Mesodermal cell (in vitro differentiated cells): ENCODE measurements around the gene KCNK6.

Experiments
- H3K27ac ChIP-seq: 2 replicates; pipeline ENCODE4 v1.7.0; 2013; ENCODE audit warnings: mild to moderate bottlenecking, low read depth, low read length, moderate library complexity; ENCODE audit not compliant: severe bottlenecking
- H3K36me3 ChIP-seq: 2 replicates; pipeline ENCODE4 v1.7.1; 2013; ENCODE audit warnings: mild to moderate bottlenecking, low read length, moderate library complexity; ENCODE audit not compliant: control insufficient read depth, insufficient read depth
- H3K4me1 ChIP-seq: one replicate; pipeline ENCODE4 v1.7.1; 2013; ENCODE audit warnings: mild to moderate bottlenecking, low read length; ENCODE audit not compliant: insufficient read depth, control insufficient read depth, poor library complexity, severe bottlenecking
- H3K4me3 ChIP-seq: 2 replicates; pipeline ENCODE4 v1.7.0; 2013; ENCODE audit warnings: low read length, control low read depth, mild to moderate bottlenecking; ENCODE audit not compliant: insufficient read depth, poor library complexity, severe bottlenecking; ENCODE audit errors: extremely low read depth
- H3K9me3 ChIP-seq: 2 replicates; pipeline ENCODE4 v1.7.1; 2013; ENCODE audit warnings: mild to moderate bottlenecking, low read length, moderate library complexity; ENCODE audit not compliant: control insufficient read depth
- WGBS, 2 experiments: methylation state at CpG; one replicate each; pipeline ENCODE4 v1.1.5; 2013; ENCODE audit warnings: missing lambda C conversion rate in 2 of 2; ENCODE audit not compliant: insufficient coverage in 2 of 2; 5-methylcytosine and 5-hydroxymethylcytosine counted together

KCNK6 gene

GRCh38 chr19:38309615-38310278 is 9.9 kb upstream of the KCNK6 start:
- Histone ChIP-seq H3K4me1 (no peaks in the 10 kb centered on the region), H3K36me3 (peaks cover 33% of the 10 kb centered on the region), H3K4me3 (no peak overlapping the region), H3K27ac (no peak overlapping the region), H3K9me3 (no peaks in the 10 kb centered on the region)
- 87 to 100% methylated on average over 2 to 3 of the region's 3 CpGs for WGBS, 2 experiments

GRCh38 chr19:38310279-38310670 is 9.4 kb upstream of the KCNK6 start:
- no peaks in the 10 kb centered on the region for H3K4me1 ChIP-seq
- 100% methylated on average over 2 of the region's 2 CpGs for WGBS, 2 experiments
- H3K9me3 ChIP-seq: no peaks in the 10 kb centered on the region
- no peak overlapping the region for H3K4me3 ChIP-seq
- no peak overlapping the region for H3K27ac ChIP-seq
- H3K36me3 ChIP-seq: peaks cover 32% of the 10 kb centered on the region

GRCh38 chr19:38310986-38311385 is 8.7 kb upstream of the KCNK6 start:
- H3K36me3 ChIP-seq: peaks cover 28% of the 10 kb centered on the region
- no peaks in the 10 kb centered on the region for H3K9me3 ChIP-seq
- no peak overlapping the region for H3K4me3 ChIP-seq
- no peaks in the 10 kb centered on the region for H3K4me1 ChIP-seq
- H3K27ac ChIP-seq: no peak overlapping the region
- 96% methylated on average over 4 of the region's 6 CpGs; no CpG with 5 or more reads in 1 of the 2 experiments for WGBS, 2 experiments

GRCh38 chr19:38315657-38316476 is 3.8 kb upstream of the KCNK6 start, which contains the start of gene YIF1B:
TSS of gene YIF1B (minus strand) at chr19:38315947. CDS start at chr19:38315917, 30 bp downstream.
- Histone ChIP-seq H3K4me3 (peak within 1 kb of the TSS; percentile 76), H3K36me3 (no peaks in the 10 kb centered on the region), H3K4me1 (peaks cover 4% of the 10 kb centered on the region), H3K27ac (peak within 1 kb of the TSS; percentile 66), H3K9me3 (no peaks in the 10 kb centered on the region)
- 0 to 5% methylated on average over 14 to 25 of the region's 64 CpGs for WGBS, 2 experiments

- no peaks in the 10 kb centered on the region for H3K36me3 ChIP-seq
- peak overlapping the region; percentile 28 for H3K4me3 ChIP-seq
- H3K4me1 ChIP-seq: peaks cover 4% of the 10 kb centered on the region
- WGBS, 2 experiments: 36 to 70% methylated on average over 4 to 6 of the region's 8 CpGs
- no peak overlapping the region for H3K27ac ChIP-seq
- H3K9me3 ChIP-seq: no peaks in the 10 kb centered on the region
Measured at GRCh38 chr19:38316477-38317067, 3.1 kb upstream of the KCNK6 start.

- 84 to 89% methylated on average over 11 of the region's 11 CpGs for WGBS, 2 experiments
- Histone ChIP-seq H3K9me3 (no peaks in the 10 kb centered on the region), H3K4me3 (no peak overlapping the region), H3K27ac (no peak overlapping the region), H3K36me3 (no peaks in the 10 kb centered on the region), H3K4me1 (peaks cover 4% of the 10 kb centered on the region)
Measured at GRCh38 chr19:38317104-38317612, 2.5 kb upstream of the KCNK6 start.

GRCh38 chr19:38318660-38319059 is 985 bp upstream of the KCNK6 start:
- 94 to 95% methylated on average over 5 to 6 of the region's 6 CpGs for WGBS, 2 experiments
- H3K27ac ChIP-seq: no peak overlapping the region

GRCh38 chr19:38320969-38321339 is 1.3 kb downstream of the KCNK6 start:
- WGBS, 2 experiments: 94 to 95% methylated on average over 3 of the region's 3 CpGs
- H3K4me1 ChIP-seq: peaks cover 4% of the 10 kb centered on the region
- no peaks in the 10 kb centered on the region for H3K36me3 ChIP-seq
- no peak overlapping the region for H3K4me3 ChIP-seq
- no peak overlapping the region for H3K27ac ChIP-seq
- H3K9me3 ChIP-seq: no peaks in the 10 kb centered on the region

More at GRCh38 chr19:38318660-38319059, 985 bp upstream of the KCNK6 start:
- Histone ChIP-seq H3K4me1 (peaks cover 4% of the 10 kb centered on the region), H3K9me3 (no peaks in the 10 kb centered on the region), H3K36me3 (no peaks in the 10 kb centered on the region), H3K4me3 (no peak overlapping the region)

GRCh38 chr19:38321646-38322196 is 2.1 kb downstream of the KCNK6 start:
- Histone ChIP-seq H3K4me1 (peaks cover 4% of the 10 kb centered on the region), H3K36me3 (no peaks in the 10 kb centered on the region), H3K27ac (no peak overlapping the region), H3K9me3 (no peaks in the 10 kb centered on the region), H3K4me3 (no peak overlapping the region)
- WGBS, 2 experiments: 79 to 93% methylated on average over 2 to 8 of the region's 11 CpGs

- H3K36me3 ChIP-seq: no peaks in the 10 kb centered on the region
- 95 to 96% methylated on average over 4 to 6 of the region's 7 CpGs for WGBS, 2 experiments
- peaks cover 4% of the 10 kb centered on the region for H3K4me1 ChIP-seq
- no peak overlapping the region for H3K4me3 ChIP-seq
- H3K9me3 ChIP-seq: no peaks in the 10 kb centered on the region
- no peak overlapping the region for H3K27ac ChIP-seq
Measured at GRCh38 chr19:38323291-38323690, 3.6 kb downstream of the KCNK6 start.
